ENCODE measurements around the gene ZNF197.

ZNF197 gene

GRCh38 chr3:44682182-44682896 lies 57.5 kb downstream of the ZNF197 start:
- no peak for TF ChIP-seq CTCF (conservative IDR thresholded peaks at IDR 0.05; ENCODE audit: control insufficient read depth, insufficient read depth, low read depth, low read length)
- H3K4me3 ChIP-seq (ENCODE audit: control insufficient read depth, low read depth, low read length) = no peak overlapping the region
- DNase-seq (ENCODE audit: low read depth) = peak; percentile 5

GRCh38 chr3:44685128-44685800 lies 60.4 kb downstream of the ZNF197 start:
- H3K4me3 ChIP-seq (ENCODE audit: control insufficient read depth, low read depth, low read length) = peak overlapping the region; percentile 61
- no peak for TF ChIP-seq CTCF (conservative IDR thresholded peaks at IDR 0.05; ENCODE audit: control insufficient read depth, insufficient read depth, low read depth, low read length)
- peak; percentile 84 for DNase-seq (ENCODE audit: low read depth)

- TF ChIP-seq CTCF (conservative IDR thresholded peaks at IDR 0.05; ENCODE audit: control insufficient read depth, insufficient read depth, low read depth, low read length) = no peak
- no peak for DNase-seq (ENCODE audit: low read depth)
- no peak overlapping the region for H3K4me3 ChIP-seq (ENCODE audit: control insufficient read depth, low read depth, low read length)
These were observed 63.1 kb downstream of the ZNF197 start for GRCh38 chr3:44687898-44688297.

Measured in fibroblast of mammary gland (primary cell).